PC-9 (cell line): Measurements from ENCODE around the gene SGO1.

Source experiments
- EZH2 ChIP-seq: fragments of 200-600 bp; sonication (generic); IDR thresholded peaks from 2 replicates; pipeline ENCODE4 v1.8.0; 2017; ENCODE audit warnings: antibody characterized with exemption, low read depth
- TF ChIP-seq, protein P1 (sequence below): fragments of 200-600 bp; sonication (generic); conservative IDR thresholded peaks from 2 replicates; pipeline ENCODE4 v1.6.1; 2017; ENCODE audit warnings: mixed run types, antibody characterized with exemption, mild to moderate bottlenecking, moderate library complexity

GRCh38 chr3:20142517-20142916, 43.5 kb downstream of the SGO1 start:
- TF ChIP-seq, protein P1, sequence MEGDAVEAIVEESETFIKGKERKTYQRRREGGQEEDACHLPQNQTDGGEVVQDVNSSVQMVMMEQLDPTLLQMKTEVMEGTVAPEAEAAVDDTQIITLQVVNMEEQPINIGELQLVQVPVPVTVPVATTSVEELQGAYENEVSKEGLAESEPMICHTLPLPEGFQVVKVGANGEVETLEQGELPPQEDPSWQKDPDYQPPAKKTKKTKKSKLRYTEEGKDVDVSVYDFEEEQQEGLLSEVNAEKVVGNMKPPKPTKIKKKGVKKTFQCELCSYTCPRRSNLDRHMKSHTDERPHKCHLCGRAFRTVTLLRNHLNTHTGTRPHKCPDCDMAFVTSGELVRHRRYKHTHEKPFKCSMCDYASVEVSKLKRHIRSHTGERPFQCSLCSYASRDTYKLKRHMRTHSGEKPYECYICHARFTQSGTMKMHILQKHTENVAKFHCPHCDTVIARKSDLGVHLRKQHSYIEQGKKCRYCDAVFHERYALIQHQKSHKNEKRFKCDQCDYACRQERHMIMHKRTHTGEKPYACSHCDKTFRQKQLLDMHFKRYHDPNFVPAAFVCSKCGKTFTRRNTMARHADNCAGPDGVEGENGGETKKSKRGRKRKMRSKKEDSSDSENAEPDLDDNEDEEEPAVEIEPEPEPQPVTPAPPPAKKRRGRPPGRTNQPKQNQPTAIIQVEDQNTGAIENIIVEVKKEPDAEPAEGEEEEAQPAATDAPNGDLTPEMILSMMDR: no peak
- no peak for TF ChIP-seq EZH2
